Right lobe of liver (tissue), 6 donors: ENCODE results near the gene PPP4C. TPM values are rescaled to one million over a fixed set of nuclear protein-coding genes. Genes with fewer than 3 reads are reported as not detected.
A peak's percentile ranks its signal among the peaks of the same experiment; 100 is the strongest.

Experiments used
- ATAC-seq, 4 donors: fragments of 200-7000 bp; cut with Tn5 transposase; one replicate each; pipeline ENCODE4 v1.9.1; 2020; ENCODE audit warnings: mild to moderate bottlenecking in 4 of 4, moderate library complexity in 4 of 4
- DNase-seq, 3 donors: peaks; one replicate each; pipeline ENCODE4 v3.0.0-alpha.2; 2020
- H3K27ac ChIP-seq, 3 donors: fragments of 200-600 bp; one replicate each; pipeline ENCODE4 v1.8.0; 2022
- H3K27me3 ChIP-seq, 2 donors: fragments of 200-600 bp; one replicate each; pipeline ENCODE4 v1.8.0; 2022
- H3K36me3 ChIP-seq, 4 donors: fragments of 200-600 bp; sonication (generic) in 1 of 4; one replicate each; pipeline versions ENCODE4 v1.5.1 to v1.8.0; 2017 to 2022; ENCODE audit warnings: control low read depth in 1 of 4
- H3K4me1 ChIP-seq, 4 donors: fragments of 200-600 bp; sonication (generic) in 1 of 4; one replicate each; pipeline versions ENCODE4 v1.5.1 to v1.8.0; 2017 to 2022; ENCODE audit warnings: control low read depth in 1 of 4
- H3K4me3 ChIP-seq, 3 donors: fragments of 200-600 bp; one replicate each; pipeline ENCODE4 v1.8.0; 2022
- H3K9me3 ChIP-seq, 4 donors: fragments of 200-600 bp; sonication (generic) in 1 of 4; one replicate each; pipeline versions ENCODE4 v1.5.1 to v1.8.0; 2017 to 2022; ENCODE audit warnings: control low read depth in 1 of 4
- CTCF ChIP-seq, 4 donors: fragments of 200-600 bp in 3 of 4; fragments of 450-650 bp in 1 of 4; IDR thresholded peaks; one replicate each; pipeline versions ENCODE4 v1.5.1 to v1.8.0; 2016 to 2022; ENCODE audit warnings: antibody characterized with exemption in 4 of 4, mild to moderate bottlenecking in 2 of 4
- POLR2A ChIP-seq: fragments of 450-650 bp; IDR thresholded peaks from one replicate; pipeline ENCODE4 v1.6.1; 2017; ENCODE audit warnings: antibody characterized with exemption, mild to moderate bottlenecking
- WGBS: methylation state at CpG from one replicate; pipeline ENCODE4 v1.1.6; 2018; ENCODE audit warnings: low coverage, low lambda C conversion rate; ENCODE audit not compliant: insufficient coverage; ENCODE audit errors: missing lambda C conversion rate; 5-methylcytosine and 5-hydroxymethylcytosine counted together
- intact Hi-C, 2 donors: fragments of 100-400 bp; cut with DNase I; formaldehyde crosslinking; loops; one replicate each; pipeline versions ENCODE4 v1.11.2 to v1.14.1; 2022
- total RNA-seq, 6 experiments: library from RNA; depleted of rRNA in 2 of 6; stranded (reverse); fragments of >200 nt in 2 of 6; fragmentation: NEBNext Ultra II Directional in 3 of 6; extraction: Animal tissue kit (Norgen Biotek cat#: 25700) in 3 of 6; gene quantifications; one replicate each; pipeline versions ENCODE4 v1.1.0 to v1.2.4, GENCODE V29; 2016 to 2023
- donor health status: DM: no; HTN: yes; CAD: no.
- donor health status: DM: no; HTN: no; CAD: no.
- donor health status: DM: no; HTN: no; CAD: no.
- donor health status: DM: no; HTN: yes; CAD: no.
- donor health status: DM: no; HTN: yes; CAD: no.

The PPP4C gene
- total RNA-seq, 6 experiments from 2014 or later = 43.1 to 59.7 (median 47.0) TPM

- intact Hi-C loops = no loop called here
- DNase-seq (no peak), ATAC-seq (no peak)
- WGBS = 94% methylated on average over 2 of the region's 2 CpGs
- no peaks in the 10 kb centered on the region for H3K36me3 ChIP-seq
- peaks cover 0 to 7% (median 3%) of the 10 kb centered on the region in 4 donors for H3K4me1 ChIP-seq
- H3K4me3 ChIP-seq = no peak overlapping the region
- TF ChIP-seq POLR2A (no peak), CTCF (IDR thresholded peaks at IDR 0.05) (no peak)
- H3K27ac ChIP-seq = no peak overlapping the region
- no peaks in the 10 kb centered on the region for H3K27me3 ChIP-seq
- no peaks in the 10 kb centered on the region for H3K9me3 ChIP-seq
Observed at GRCh38 chr16:30060836-30061554, 14.8 kb upstream of the PPP4C start.

GRCh38 chr16:30063278-30063892, 12.4 kb upstream of the PPP4C start:
- Histone ChIP-seq H3K4me3 (peak overlapping the region; percentile 92 to 97 (median 94)), H3K27ac (peak overlapping the region; percentile 93 to 100 (median 99)), H3K4me1 (peaks cover 0 to 22% (median 7%) of the 10 kb centered on the region in 4 donors), H3K36me3 (peaks cover 0 to 13% (median 2%) of the 10 kb centered on the region in 4 donors), H3K27me3 (no peaks in the 10 kb centered on the region), H3K9me3 (no peaks in the 10 kb centered on the region)
- no peak for DNase-seq
- TF ChIP-seq POLR2A = no peak
- no peak for TF ChIP-seq CTCF (IDR thresholded peaks at IDR 0.05)
- ATAC-seq = no peak
- intact Hi-C loops = no loop called here
- 40% methylated on average over 1 of the region's 12 CpGs for WGBS

GRCh38 chr16:30063893-30064728, 11.7 kb upstream of the PPP4C start:
- ATAC-seq (peak; percentile 39 to 47 (median 44)), DNase-seq (peak; percentile 77 to 84 (median 80))
- intact Hi-C loops = no loop called here
- Histone ChIP-seq H3K4me3 (peak overlapping the region; percentile 92 to 97 (median 94)), H3K9me3 (no peaks in the 10 kb centered on the region), H3K27ac (peak overlapping the region; percentile 93 to 100 (median 99)), H3K27me3 (no peaks in the 10 kb centered on the region), H3K4me1 (peaks cover 0 to 22% (median 7%) of the 10 kb centered on the region in 4 donors), H3K36me3 (peaks cover 7 to 20% (median 9%) of the 10 kb centered on the region in 4 donors)
- 0% methylated on average over 12 of the region's 27 CpGs for WGBS
- TF ChIP-seq POLR2A (peak; percentile 54), CTCF (IDR thresholded peaks at IDR 0.05) (peak; percentile 18 to 51 (median 47))

GRCh38 chr16:30064729-30065101, 11.1 kb upstream of the PPP4C start:
- H3K4me1 ChIP-seq = peaks cover 0 to 29% (median 7%) of the 10 kb centered on the region in 4 donors

More at GRCh38 chr16:30064729-30065101, 11.1 kb upstream of the PPP4C start:
- ATAC-seq (peak in 3 of 4 donors; percentile 1 to 5 (median 1)), DNase-seq (no peak)
- peaks cover 10 to 26% (median 16%) of the 10 kb centered on the region in 4 donors for H3K36me3 ChIP-seq
- H3K9me3 ChIP-seq = no peaks in the 10 kb centered on the region
- peak overlapping the region; percentile 93 to 100 (median 99) for H3K27ac ChIP-seq
- peak overlapping the region; percentile 92 to 97 (median 94) for H3K4me3 ChIP-seq
- H3K27me3 ChIP-seq = no peaks in the 10 kb centered on the region
- 0% methylated on average over 5 of the region's 25 CpGs for WGBS
- TF ChIP-seq POLR2A = no peak
- TF ChIP-seq CTCF (IDR thresholded peaks at IDR 0.05) = no peak
- intact Hi-C loops = no loop called here
